Stomach (tissue), 4 donors: ENCODE results near the gene XPO5.

Experiments used
- POLR2A ChIP-seq, 4 donors: fragments of 450-650 bp; IDR thresholded peaks; one replicate each; pipeline ENCODE4 v1.6.1; 2016; ENCODE audit warnings: antibody characterized with exemption in 4 of 4, control low read depth in 2 of 4, mild to moderate bottlenecking in 1 of 4, moderate library complexity in 1 of 4
- POLR2AphosphoS5 ChIP-seq, 3 donors: sonication (generic); formaldehyde crosslinking; IDR thresholded peaks; one replicate each; pipeline ENCODE4 v1.6.1; 2016; ENCODE audit warnings: antibody characterized with exemption in 3 of 3
- TF ChIP-seq, protein P1 (sequence below), 7 experiments: fragments of 450-650 bp in 4 of 7; fragments of 200-600 bp in 3 of 7; sonication (generic) in 3 of 7; IDR thresholded peaks; one replicate each; pipeline ENCODE4 v1.5.1; 2016 to 2019; ENCODE audit warnings: antibody characterized with exemption in 7 of 7, control low read depth in 2 of 7, mild to moderate bottlenecking in 1 of 7

GRCh38 chr6:43488667-43489276 is 87.1 kb downstream of the XPO5 start:
- no peak for TF ChIP-seq POLR2A (IDR thresholded peaks at IDR 0.05)
- TF ChIP-seq, protein P1, sequence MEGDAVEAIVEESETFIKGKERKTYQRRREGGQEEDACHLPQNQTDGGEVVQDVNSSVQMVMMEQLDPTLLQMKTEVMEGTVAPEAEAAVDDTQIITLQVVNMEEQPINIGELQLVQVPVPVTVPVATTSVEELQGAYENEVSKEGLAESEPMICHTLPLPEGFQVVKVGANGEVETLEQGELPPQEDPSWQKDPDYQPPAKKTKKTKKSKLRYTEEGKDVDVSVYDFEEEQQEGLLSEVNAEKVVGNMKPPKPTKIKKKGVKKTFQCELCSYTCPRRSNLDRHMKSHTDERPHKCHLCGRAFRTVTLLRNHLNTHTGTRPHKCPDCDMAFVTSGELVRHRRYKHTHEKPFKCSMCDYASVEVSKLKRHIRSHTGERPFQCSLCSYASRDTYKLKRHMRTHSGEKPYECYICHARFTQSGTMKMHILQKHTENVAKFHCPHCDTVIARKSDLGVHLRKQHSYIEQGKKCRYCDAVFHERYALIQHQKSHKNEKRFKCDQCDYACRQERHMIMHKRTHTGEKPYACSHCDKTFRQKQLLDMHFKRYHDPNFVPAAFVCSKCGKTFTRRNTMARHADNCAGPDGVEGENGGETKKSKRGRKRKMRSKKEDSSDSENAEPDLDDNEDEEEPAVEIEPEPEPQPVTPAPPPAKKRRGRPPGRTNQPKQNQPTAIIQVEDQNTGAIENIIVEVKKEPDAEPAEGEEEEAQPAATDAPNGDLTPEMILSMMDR (IDR thresholded peaks at IDR 0.05) = no peak
- TF ChIP-seq POLR2AphosphoS5 (IDR thresholded peaks at IDR 0.05) = no peak
